ENCODE results near the gene MIB1. TPM values are rescaled to one million over a fixed set of nuclear protein-coding genes. Genes with fewer than 3 reads are reported as not detected.

MIB1 gene
- polyA plus RNA-seq, 1 of the 3 experiments (the other 2 are of a cell fraction): 5.0 TPM

- Histone ChIP-seq H3K9me3 (no peaks in the 10 kb centered on the region), H4K20me1 (ENCODE audit: insufficient read depth) (peaks cover 23% of the 10 kb centered on the region), H2AFZ (ENCODE audit: low read depth) (peak overlapping the region; percentile 88), H3K4me1 (ENCODE audit: control insufficient read depth in 1 of 2, insufficient read depth in 2 of 2, low read depth in 1 of 2, low read length in 1 of 2) (peaks cover 0 to 2% of the 10 kb centered on the region in 2 experiments; a peak in 1 of 4 replicates), H3K4me3 (ENCODE audit: low read depth in 2 of 2, low read length in 1 of 2) (peak overlapping the region; percentile 89 to 95), H3K36me3 (replicated peaks in 1 of 2; ENCODE audit: control insufficient read depth in 1 of 2, insufficient read depth in 2 of 2, low read length in 1 of 2) (peaks cover 0 to 4% of the 10 kb centered on the region in 2 experiments), H3K27ac (ENCODE audit: low read depth in 2 of 2, low read length in 1 of 2) (peak overlapping the region; percentile 61 to 98), H3F3A (replicated peaks; ENCODE audit: insufficient read depth) (no peaks in the 10 kb centered on the region), H3K9me2 (no peaks in the 10 kb centered on the region), H3K79me2 (ENCODE audit: insufficient read depth) (peaks cover 34% of the 10 kb centered on the region), H3K4me2 (peak overlapping the region; percentile 38; the same call in 1 of the 2 replicates), H3K27me3 (ENCODE audit: insufficient read depth) (no peaks in the 10 kb centered on the region), H3K9ac (peak overlapping the region; percentile 98; the same call in 1 of the 2 replicates)
- POLR2A ChIA-PET: interaction anchor here (0.6 to 3.2 kb wide), 4 partner anchors 35 to 139 kb away, joined by 3 to 17 read pairs (median 8); partner anchors contain the start of genes ABHD3, ESCO1 and SNRPD1
- TF ChIP-seq MAX (IDR thresholded peaks at IDR 0.05; ENCODE audit: low read depth) (0 out of 2 replicates have a peak, but pooled peaks have one; percentile 48), CTCF (IDR thresholded peaks at IDR 0.05) (no peak), MEF2A (IDR thresholded peaks at IDR 0.05; ENCODE audit: borderline replicate concordance, low read depth) (no peak), GABPA (IDR thresholded peaks at IDR 0.05; ENCODE audit: low read depth) (no peak), USF1 (IDR thresholded peaks at IDR 0.05; ENCODE audit: borderline replicate concordance, low read depth) (no peak), TEAD4 (IDR thresholded peaks at IDR 0.05; ENCODE audit: borderline replicate concordance, insufficient read depth) (no peak), SIN3A (IDR thresholded peaks at IDR 0.05; ENCODE audit: borderline replicate concordance, low read depth, low read length) (no peak), TCF12 (IDR thresholded peaks at IDR 0.05) (no peak)
- 67% methylated on average over 21 of the region's 21 CpGs for WGBS (ENCODE audit: low lambda C conversion rate)
- CTCF ChIA-PET: interaction anchor here (0.7 kb wide), 1 partner anchor 36 kb away, joined by 3 read pairs; no protein-coding TSS in a partner anchor
- peak; percentile 16 for DNase-seq
Observed at GRCh38 chr18:21739604-21740537, 721 bp upstream of the MIB1 start.

- Histone ChIP-seq H3K9ac (peak overlapping the region; percentile 98), H3K79me2 (ENCODE audit: insufficient read depth) (peaks cover 47% of the 10 kb centered on the region), H2AFZ (ENCODE audit: low read depth) (peak overlapping the region; percentile 84), H3F3A (replicated peaks; ENCODE audit: insufficient read depth) (no peaks in the 10 kb centered on the region), H4K20me1 (ENCODE audit: insufficient read depth) (peaks cover 37% of the 10 kb centered on the region), H3K4me3 (ENCODE audit: low read depth in 2 of 2, low read length in 1 of 2) (peak overlapping the region; percentile 89 to 95), H3K27me3 (ENCODE audit: insufficient read depth) (no peaks in the 10 kb centered on the region), H3K36me3 (replicated peaks in 1 of 2; ENCODE audit: control insufficient read depth in 1 of 2, insufficient read depth in 2 of 2, low read length in 1 of 2) (peaks cover 0 to 4% of the 10 kb centered on the region in 2 experiments), H3K4me2 (peak overlapping the region; percentile 57; the same call in 1 of the 2 replicates), H3K9me2 (no peaks in the 10 kb centered on the region), H3K9me3 (no peaks in the 10 kb centered on the region), H3K27ac (ENCODE audit: low read depth in 2 of 2, low read length in 1 of 2) (peak overlapping the region; percentile 98), H3K4me1 (ENCODE audit: control insufficient read depth in 1 of 2, insufficient read depth in 2 of 2, low read depth in 1 of 2, low read length in 1 of 2) (peaks cover 3% of the 10 kb centered on the region in 2 experiments; a peak in 3 of 4 replicates)
- TF ChIP-seq EZH2phosphoT487 (IDR thresholded peaks at IDR 0.05; ENCODE audit: borderline replicate concordance, low read depth) (no peak), RFX5 (IDR thresholded peaks at IDR 0.05; ENCODE audit: low read length) (no peak), TCF12 (IDR thresholded peaks at IDR 0.05) (no peak), FOXM1 (IDR thresholded peaks at IDR 0.05; ENCODE audit: low read depth) (no peak), ZBTB33 (IDR thresholded peaks at IDR 0.05; ENCODE audit: borderline replicate concordance, low read depth) (no peak), SIN3A (IDR thresholded peaks at IDR 0.05; ENCODE audit: borderline replicate concordance, low read depth, low read length) (no peak), SMC3 (IDR thresholded peaks at IDR 0.05; ENCODE audit: low read depth, low read length) (no peak)
- ChIA-PET CTCF (interaction anchor here (1.1 to 2.6 kb wide), 5 partner anchors 37 to 141 kb away, joined by 3 to 10 read pairs (median 3); partner anchors contain the start of genes ABHD3 and ESCO1), POLR2A (interaction anchor here (0.9 to 3.2 kb wide), 2 partner anchors 37 to 141 kb away, joined by 3 to 17 read pairs; partner anchors contain the start of genes ABHD3 and ESCO1)
- no peak for DNase-seq
- WGBS (ENCODE audit: low lambda C conversion rate): 0% methylated on average over 2 of the region's 41 CpGs
Observed at GRCh38 chr18:21741312-21741561, 645 bp downstream of the MIB1 start.
